ENCODE measurements around the gene ACTR1B. TPM values are rescaled to one million over a fixed set of nuclear protein-coding genes. Genes with fewer than 3 reads are reported as not detected.
"Not testable (repeated sequence)": the region's sequence is repeated elsewhere in the genome, so short reads cannot be mapped to it uniquely, and the experiment has no call there.

Gene ACTR1B
- polyA plus RNA-seq, 4 donors = 42.7 to 67.9 (median 53.4) TPM

DNA sequence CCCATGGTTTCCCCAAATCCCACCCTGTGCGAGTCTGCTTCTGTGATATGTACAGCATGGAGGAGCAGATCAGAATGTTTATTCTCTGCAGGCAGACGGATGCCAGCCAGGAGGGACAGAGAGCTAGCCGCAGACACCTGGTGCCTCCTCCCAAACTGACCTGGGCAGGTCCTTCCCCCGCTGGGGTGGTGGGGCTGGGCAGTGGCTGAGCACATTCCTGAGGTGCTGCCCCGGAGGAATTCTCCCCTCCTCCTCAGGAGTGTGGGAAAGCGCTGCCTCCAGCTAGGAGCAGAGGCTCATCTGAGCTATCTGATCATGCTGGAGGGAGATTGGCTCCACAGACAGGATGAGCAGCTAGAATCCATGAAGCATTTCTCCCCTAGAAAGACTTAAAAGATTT lies 27.3 kb upstream of the ACTR1B start:
- DNase-seq (ENCODE audit: low read depth in 4 of 4, low spot score in 3 of 4) = no peak

DNA sequence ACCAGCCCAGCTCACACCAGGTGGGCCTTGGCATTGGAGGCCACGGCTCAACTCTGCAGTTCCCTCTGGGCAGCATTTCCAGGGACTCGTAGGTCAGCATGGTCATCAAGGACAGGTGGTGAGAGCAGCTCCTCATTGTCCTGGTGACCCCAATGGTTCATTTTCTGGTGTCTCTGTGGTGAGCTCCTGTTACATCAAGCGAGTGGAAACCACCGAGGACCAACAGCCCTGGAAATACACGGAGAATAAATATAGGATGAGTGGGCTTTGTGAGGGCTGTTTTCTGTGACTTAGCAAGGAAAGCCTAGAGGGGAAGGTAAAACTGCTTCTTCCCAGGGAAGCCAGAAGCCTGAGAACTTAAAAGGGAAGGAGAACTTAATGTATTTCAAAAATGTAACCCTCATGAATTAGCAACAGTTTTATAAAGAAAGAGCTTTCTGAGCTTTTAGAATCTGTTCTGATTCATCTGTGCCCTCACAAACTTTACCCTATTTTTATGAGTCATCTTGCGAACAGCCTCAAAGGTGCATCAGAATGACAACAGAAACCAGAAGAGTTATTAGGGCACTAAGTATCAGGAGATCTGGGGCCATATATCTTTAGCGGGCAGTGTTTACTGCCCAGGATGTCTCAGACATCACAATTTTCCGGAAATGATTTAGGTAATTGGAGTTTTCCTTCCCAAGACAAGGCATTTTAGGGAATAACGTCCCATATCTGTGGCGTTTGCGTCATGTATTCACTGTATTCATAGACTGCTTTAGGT lies 24.4 kb upstream of the ACTR1B start:
- no peak for DNase-seq (ENCODE audit: low read depth in 4 of 4, low spot score in 3 of 4)

DNA sequence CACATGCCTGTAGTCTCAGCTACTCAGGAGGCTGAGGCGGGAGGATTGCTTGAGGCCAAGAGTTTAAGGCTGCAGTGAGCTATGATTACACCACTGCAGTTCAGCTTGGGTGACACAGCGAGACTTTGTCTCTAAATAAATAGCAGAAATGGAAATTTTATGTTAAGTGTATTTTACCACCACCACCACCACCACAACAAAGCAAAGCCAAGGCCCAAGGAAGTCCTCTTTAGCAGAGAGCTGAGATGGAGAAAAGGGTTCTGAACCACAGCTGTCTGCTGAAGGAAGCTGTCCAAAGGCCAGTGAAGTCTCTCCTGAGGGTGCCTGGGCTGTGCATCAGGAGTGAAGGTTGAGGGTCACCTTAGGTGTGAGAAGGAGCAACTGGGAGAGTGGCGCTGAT lies 23.4 kb upstream of the ACTR1B start:
- DNase-seq (ENCODE audit: low read depth in 4 of 4, low spot score in 3 of 4) = not testable (repeated sequence)

DNA sequence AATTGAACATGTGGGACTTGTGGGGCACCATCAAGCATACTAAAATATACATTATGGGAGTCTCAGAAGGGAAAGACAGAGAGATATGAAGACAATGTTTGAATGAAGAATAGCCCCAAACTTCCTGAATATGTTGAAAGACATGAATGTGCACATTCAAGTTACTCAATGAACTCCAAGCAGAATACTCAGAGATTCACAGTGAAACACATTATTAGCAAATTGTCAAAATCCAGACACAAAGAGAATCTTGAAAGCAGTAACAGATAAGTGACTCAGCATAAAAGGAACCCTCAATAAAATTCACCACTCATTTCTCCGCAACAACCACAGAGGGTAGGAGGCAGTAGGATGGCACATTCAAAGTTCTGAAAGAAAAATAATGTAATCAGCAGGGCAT lies 14.5 kb upstream of the ACTR1B start:
- DNase-seq (ENCODE audit: low read depth in 4 of 4, low spot score in 3 of 4) = no peak

DNA sequence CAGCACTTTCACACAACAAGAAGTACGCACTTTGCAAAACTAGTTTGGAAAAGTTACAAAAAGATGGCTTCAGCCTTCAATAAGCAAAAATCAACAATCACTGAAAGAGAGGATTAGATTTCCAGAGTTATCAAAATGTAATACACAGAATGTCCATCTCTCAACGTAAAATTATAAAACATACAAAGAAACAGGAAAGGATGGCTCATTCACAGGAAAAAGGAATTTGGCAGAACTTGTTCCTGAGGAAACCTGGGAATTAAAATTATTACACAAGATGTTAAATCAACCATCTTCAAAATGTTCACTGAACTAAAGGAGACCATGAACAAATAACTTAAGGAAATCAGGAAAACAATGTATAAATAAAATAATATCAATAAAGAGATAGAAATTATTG lies 13.6 kb upstream of the ACTR1B start:
- DNase-seq (ENCODE audit: low read depth in 4 of 4, low spot score in 3 of 4) = no peak

DNA sequence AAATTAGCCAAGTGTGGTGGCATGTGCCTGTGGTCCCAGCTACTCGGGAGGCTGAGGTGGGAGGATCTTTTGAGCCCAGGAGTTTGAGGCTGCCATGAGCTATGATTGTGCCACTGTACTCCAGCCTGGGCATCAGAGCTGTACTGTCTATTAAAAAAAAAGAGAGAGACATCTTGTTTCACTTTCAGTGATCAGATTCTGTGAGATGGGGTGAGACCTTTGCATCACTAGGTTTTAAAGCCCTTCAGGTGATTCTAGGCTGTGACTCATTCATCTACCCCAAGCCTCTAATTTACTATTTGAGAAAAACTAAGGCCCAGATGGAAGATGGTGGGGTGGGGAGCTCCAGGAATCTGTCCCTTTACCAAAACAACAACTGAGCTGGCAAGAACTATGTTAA lies 12.8 kb upstream of the ACTR1B start:
- no peak for DNase-seq (ENCODE audit: low read depth in 4 of 4, low spot score in 3 of 4)

DNA sequence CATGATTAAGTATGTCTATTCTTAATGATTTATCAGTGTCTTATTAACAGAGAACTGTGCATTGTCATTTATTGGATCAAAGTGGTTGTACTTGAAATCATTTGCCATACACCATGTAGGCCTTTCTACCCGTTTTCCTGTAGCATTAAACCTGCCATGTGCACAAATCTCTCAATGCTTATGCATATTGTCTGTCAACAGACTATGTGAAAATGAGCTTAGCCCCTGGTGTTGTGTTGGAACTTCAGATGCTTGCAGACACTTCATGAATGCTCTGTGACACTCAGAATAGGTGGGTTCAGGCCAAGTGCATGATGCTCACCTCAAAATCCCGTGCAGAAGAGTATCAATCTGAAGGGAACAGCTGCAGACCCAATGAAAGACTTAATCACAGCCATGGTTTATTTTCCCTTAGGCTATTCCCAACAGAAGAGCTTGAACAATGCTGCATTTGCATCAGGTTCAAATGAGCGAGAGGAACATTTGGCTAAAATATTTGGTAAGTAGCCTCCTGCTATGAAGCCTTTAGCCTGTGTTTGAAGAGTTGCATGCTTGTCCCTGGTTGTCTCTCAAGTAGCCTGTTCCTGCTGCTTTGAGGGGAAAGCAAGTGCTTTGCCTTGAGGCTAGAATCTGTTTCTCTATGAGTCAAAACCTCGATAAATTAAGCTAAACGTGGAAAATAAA lies 11.7 kb upstream of the ACTR1B start:
- no peak for DNase-seq (ENCODE audit: low read depth in 4 of 4, low spot score in 3 of 4)

DNA sequence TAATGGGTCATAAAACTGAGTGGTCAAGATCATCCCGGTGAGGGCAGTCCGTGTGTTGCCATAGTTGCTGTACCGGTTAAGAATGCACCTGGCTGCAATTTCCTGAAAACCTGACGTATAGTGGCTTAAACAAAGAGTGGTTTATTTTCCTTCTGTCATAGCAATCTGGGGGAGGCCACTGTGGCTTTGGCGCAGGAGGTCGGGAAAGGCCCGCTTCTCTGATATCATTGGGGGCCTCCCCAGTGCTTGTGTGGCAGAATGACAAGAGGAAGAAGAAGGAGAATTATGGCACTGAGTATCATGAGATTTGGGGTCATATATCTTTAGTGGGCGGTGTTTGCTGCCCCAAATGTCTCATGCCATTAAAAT lies 10.1 kb upstream of the ACTR1B start:
- no peak for DNase-seq (ENCODE audit: low read depth in 4 of 4, low spot score in 3 of 4)

DNA sequence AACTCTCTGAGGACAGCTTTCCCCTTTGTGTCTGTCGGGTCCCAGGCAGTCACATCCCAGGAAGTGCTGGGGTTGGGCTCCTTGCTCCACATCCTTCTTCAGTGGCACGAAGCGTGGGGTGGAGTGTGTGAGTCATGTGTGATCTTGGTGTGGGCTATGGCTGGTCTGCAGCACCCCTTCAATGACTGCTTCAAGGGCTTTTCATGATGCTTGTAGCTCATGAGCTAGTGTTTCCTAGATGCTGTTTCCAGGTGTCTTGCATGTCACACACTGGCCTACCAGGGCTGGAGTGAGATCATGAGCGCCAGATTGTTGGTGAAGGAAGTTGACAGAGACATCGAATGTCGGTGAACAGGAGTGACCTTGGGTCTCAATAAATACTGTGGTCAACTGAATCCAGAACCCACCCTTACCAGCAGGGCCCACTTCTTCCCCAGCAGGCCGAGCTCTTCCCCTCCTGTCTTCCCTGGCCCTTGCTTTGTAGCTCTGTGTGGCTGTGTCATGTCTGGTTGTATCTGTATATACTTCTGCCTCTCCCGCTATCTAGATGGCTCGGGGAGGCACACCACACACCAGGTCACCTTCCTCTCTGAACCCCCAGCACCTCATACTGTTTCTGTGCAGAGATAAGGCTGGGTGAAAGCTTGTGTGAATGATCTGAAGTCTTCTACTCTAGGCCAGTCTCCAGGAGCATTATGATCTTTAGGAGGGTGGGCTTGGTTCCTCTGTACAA lies 9.5 kb upstream of the ACTR1B start:
- DNase-seq (ENCODE audit: low read depth in 4 of 4, low spot score in 3 of 4) = no peak

DNA sequence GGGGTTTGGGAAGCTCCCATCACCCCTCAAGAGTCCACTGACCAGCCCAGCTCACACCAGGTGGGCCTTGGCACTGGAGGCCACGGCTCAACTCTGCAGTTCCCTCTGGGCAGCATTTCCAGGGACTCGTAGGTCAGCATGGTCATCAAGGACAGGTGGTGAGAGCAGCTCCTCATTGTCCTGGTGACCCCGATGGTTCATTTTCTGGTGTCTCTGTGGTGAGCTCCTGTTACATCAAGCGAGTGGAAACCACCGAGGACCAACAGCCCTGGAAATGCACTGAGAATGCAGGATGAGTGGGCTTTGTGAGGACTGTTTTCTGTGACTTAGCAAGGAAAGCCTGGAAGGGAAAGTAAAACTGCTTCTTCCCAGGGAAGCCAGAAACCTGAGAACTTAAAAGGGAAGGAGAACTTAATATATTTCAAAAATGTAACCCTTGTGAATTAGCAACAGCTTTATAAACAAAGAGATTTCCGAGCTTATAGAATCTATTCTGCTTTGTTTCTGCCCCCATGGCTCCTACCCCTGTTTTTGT lies 8.8 kb upstream of the ACTR1B start:
- DNase-seq (ENCODE audit: low read depth in 4 of 4, low spot score in 3 of 4) = not testable (repeated sequence)

DNA sequence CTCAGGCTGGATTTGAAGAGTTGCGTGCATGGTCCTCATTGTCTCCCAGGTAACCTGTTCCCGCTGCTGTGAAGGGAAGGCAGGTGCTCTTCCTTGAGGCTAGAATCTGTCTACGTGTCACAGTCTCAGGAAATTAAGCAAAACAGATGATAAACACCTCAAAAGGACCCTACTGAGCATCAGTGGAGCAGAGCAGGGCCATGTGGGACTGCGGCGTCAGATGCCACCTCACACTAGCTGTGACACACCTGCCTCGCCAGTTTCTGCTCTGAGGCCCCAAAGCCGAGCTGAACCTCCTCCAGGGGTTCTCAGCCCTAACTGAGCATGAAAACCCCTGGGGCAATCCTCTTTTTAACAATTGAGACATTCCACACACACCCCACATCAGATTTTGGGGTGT lies 7.7 kb upstream of the ACTR1B start:
- no peak for DNase-seq (ENCODE audit: low read depth in 4 of 4, low spot score in 3 of 4)

DNA sequence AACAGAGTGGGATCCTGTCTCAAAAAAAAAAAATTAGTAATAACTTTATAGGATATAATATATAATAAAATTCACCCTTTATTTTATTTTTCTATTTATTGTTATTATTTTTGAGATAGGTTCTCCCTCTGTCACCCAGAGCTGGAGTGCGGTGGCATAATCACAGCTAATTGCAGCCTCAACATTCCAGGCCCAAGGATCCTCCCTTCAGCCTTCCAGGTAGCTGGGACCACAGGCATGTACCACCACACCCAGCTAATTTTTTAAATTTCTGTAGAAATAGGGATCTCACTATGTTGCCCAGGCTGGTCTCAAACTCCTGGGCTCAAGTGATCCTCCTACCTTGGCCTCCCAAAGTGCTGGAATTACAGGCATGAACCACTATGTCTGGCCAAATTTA lies 6.6 kb upstream of the ACTR1B start:
- no peak for DNase-seq (ENCODE audit: low read depth in 4 of 4, low spot score in 3 of 4)

DNA sequence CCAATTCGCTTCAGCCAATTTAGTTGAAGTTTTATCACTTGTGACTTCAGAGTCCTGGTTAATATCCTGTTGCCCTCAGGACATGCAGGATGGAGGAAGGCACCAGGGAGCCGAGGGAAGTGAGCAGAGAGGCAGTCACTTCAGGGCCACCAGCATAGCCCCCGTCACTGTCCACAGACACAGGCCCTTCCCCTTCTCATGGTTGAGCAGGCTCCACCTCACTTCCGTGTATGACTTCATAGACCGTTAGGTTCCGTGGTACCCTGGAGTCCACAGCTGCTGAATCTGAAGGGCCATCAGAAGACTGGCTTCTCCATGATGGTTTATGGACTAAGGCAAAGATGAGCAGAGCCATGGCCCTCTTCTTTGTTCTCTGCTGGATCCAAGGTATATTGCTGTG lies 5.6 kb upstream of the ACTR1B start, which contains the start of gene C2orf92:
Gene C2orf92 (plus strand): TSS at position 266 of the 400 bp plus-strand sequence. CDS start 76 bp downstream, at position 342.
- DNase-seq (ENCODE audit: low read depth in 4 of 4, low spot score in 3 of 4) = no peak

DNA sequence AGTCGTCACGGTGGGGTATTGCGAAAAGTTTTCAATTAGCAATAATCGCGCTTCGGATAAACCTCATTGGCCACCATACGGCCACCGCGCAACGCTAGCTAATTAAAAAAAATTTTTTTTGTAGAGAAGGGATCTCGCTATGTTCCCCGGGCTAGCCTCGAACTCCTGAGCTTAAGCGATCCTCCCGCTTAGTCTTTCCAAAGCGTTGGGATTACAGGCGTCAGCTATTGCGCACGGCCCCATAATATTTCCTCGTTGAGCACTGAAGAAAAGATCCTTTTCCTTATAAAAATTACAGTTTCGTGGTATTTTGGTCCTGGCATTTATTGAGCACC lies 759 bp upstream of the ACTR1B start:
- no peak for DNase-seq (ENCODE audit: low read depth in 4 of 4, low spot score in 3 of 4)

DNA sequence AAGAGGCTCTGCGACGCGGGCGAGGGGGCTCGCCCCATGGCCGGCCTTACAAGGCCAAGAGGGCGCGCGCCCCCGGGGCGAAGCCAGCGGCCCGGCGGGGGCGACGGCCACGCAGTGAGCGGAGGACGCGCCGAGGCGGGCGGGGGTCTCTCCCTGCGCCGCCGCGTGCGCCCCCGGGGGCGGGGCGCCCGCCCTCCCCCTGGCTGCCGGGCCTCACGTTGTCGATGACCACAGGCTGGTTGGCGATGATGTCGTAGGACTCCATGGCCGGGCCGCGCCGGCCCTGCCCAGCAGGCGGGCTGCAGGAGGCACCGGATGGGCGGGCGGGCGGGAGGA lies 250 bp downstream of the ACTR1B start:
- DNase-seq (ENCODE audit: low read depth in 4 of 4, low spot score in 3 of 4) = no peak

DNA sequence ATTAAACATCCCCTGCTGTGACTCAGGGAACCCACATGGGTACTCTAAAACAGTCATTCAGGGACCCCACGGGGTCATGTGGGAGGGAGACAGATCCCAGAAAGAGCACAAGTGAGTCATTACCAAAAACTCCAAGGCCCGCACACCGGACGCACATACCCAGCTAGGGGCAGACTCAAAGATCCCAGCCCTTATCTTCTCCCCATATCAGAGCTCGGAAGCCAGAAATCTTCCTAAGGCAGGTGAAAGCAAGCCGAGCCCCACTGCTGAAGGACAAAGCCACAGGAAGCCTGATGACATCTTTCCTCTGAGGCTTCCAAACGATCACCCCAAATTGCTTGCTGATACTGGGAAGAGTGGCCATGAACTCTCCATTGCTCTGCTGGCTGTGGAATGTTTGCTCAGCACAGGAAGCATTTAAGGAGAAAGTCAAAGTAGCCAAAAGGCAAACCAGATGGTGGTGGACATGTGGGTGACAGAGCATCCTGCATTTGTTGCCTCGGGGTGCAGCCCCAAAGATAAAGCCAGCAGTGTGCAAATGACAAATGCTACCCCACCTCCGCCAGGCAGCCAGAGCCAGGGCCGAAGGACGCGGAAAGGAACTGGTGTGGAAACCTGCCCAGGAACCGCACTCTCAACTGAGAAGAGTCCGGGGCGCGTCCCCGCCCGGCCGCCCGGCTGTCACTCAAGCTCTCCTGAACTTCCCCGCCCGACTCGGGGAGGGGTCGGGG lies 784 bp downstream of the ACTR1B start:
- peak in 3 of 4 donors; percentile 35 to 60 (median 54) for DNase-seq (ENCODE audit: low read depth in 4 of 4, low spot score in 3 of 4)

DNA sequence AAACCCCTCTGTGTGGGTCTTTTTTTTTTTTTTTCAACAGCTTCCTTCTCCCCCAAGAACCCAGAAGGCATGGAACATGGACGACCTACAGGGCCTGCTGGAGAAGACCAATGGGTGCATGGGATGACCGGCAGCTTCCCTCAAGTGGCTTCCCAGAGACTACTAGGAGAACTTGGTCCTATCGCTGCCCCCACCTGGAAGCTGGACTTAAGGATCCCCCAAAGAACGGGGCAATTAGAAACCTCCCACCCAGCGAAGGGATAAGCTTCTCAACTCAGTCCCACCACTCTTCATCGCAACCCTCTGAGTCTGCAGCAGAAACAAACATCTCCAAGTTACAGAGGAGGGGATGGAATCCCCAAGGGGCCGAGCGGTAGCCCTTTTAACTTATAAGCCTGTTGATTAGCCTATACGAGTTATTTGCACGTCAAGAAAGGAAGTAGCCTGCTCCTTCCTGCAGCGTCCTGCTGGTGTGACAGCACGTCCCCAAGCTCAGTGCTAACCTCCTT lies 1.4 kb downstream of the ACTR1B start:
- DNase-seq (ENCODE audit: low read depth in 4 of 4, low spot score in 3 of 4) = no peak

DNA sequence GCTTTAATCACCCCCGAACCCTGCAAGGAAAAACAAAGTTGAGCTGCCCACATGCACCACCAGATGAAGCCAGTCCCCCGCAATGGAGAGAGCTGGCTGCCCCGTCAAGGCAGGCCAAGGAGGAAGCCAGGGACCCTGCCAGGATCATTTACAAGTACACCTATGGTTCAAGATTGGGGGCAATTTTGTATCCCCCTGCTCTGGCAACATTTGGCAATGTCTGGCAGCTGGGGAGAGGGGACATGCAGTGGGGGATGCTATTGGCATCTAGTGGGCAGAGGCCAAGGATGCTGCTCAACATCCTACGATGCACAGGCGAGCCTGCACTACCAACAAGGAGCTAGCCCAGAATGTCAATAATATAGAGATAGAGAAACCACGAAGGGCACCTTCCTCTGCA lies 1.9 kb downstream of the ACTR1B start:
- DNase-seq (ENCODE audit: low read depth in 4 of 4, low spot score in 3 of 4) = no peak

DNA sequence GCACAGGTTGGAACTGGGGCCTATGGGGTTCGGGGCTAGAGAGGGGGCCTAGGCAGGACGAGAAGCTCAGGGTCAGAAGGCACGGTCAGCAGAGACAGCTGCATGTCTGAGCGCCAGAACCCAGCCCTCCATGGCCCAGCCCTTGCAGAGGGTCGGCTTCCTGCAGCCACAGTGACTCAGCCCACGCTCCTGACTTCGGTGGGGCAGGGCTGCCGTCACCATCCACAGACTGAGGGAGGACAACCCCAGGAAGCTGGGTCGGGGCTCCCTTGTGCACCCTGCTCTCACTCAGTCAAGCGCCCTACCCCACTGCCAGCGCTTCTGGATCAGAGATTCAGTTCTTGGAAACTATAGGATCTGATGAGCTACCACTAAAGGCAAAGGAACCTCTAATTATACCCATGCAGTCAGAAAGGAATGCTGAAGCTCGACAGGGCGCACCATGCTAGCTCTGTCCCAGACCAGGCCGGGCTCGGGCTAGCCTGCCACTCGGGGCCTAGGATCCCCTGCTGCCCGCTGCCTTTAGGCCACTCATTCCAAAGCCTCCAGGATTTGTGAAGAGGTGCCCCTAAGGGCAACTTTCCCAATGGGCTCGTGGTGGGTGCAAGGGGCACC lies 3.0 kb downstream of the ACTR1B start:
- DNase-seq (ENCODE audit: low read depth in 4 of 4, low spot score in 3 of 4) = no peak

DNA sequence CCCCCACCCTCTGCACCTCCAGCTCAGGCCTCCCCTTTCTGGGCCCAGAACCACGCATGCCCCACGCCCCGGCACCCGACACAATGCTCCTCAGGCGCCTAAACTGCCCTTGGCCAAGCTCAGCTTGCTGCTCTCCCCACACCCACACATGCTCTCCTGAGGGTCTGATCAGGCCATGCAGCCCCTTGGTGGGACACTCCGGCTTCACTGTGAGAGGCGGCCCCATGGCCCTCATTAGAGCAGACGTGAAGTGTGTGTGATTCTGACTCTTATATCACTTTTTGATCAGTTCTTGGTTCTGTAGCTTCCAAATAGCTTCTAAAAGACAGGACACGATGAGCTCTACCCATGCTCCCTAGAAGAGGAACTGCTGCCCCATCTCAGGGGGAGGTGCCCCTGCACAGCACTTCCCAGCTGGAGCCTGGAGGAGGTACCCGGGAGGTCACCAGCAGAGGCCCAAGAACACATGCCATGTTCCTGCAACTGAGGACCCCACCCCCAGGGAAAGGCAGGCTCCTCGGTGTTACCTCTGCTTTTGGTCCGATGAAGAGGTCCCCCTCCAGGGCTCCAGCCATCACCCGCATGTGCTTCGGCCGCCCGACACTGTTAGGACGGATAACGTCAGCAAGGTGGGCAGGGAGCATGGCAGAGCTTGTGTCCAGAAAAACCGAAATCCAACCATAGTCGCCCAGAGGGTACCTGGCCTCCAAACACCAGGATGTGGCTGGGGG lies 3.6 kb downstream of the ACTR1B start:
- DNase-seq (ENCODE audit: low read depth in 4 of 4, low spot score in 3 of 4) = no peak
